ENCODE results near the gene MASP2. TPM values are rescaled to one million over a fixed set of nuclear protein-coding genes. Genes with fewer than 3 reads are reported as not detected.
"Not testable (repeated sequence)": the region's sequence is repeated elsewhere in the genome, so short reads cannot be mapped to it uniquely, and the experiment has no call there.

MASP2 gene
- total RNA-seq, 1 donor from 2014 or later = not detected

DNA sequence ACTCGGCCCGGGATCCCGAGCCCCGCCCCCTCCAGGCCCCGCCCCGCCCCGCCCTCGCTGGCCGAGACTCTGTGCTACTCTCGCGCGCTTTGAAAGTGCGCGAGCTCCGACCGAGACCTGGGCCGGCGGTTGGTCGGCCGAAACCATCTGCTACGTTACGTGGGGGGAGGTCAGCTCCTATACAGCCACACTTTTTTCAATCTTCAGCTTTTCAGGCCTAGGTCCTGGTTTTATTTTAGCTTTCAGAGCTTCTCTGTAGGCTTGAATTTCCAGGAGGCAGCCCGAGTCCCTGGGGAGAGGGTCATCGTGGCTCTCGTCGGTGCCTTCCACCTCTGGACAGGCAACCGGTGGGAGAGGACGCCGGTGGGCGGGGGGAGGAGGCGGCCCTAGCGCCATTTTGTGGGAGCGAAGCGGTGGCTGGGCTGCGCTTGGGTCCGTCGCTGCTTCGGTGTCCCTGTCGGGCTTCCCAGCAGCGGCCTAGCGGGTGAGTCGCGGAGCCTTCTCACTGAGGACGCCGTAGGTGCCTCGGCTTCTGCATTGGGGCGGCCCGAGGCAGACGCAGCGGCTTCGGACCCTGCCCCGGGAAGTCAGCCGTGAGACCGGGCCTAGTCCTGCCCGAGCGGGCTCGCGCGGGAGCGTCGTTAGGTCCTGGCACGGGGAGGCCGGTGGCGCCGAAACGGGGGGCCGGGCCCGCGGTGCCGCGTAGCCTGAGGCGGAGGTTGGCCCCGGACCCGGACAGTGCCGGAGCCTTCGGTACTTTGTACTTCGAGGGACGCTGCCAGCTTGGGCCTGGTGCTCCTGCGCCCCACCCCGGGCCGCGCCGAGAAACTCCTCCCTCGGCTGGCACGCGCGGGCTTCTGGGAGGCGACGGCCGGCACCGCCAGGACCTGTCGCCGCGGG lies 34.5 kb downstream of the MASP2 start, which contains the start of gene TARDBP:
TARDBP (plus strand) TSS at position 395 of the 900 bp plus-strand sequence. CDS start 1,074 bp downstream, outside the sequence.
- TF ChIP-seq, protein P1, sequence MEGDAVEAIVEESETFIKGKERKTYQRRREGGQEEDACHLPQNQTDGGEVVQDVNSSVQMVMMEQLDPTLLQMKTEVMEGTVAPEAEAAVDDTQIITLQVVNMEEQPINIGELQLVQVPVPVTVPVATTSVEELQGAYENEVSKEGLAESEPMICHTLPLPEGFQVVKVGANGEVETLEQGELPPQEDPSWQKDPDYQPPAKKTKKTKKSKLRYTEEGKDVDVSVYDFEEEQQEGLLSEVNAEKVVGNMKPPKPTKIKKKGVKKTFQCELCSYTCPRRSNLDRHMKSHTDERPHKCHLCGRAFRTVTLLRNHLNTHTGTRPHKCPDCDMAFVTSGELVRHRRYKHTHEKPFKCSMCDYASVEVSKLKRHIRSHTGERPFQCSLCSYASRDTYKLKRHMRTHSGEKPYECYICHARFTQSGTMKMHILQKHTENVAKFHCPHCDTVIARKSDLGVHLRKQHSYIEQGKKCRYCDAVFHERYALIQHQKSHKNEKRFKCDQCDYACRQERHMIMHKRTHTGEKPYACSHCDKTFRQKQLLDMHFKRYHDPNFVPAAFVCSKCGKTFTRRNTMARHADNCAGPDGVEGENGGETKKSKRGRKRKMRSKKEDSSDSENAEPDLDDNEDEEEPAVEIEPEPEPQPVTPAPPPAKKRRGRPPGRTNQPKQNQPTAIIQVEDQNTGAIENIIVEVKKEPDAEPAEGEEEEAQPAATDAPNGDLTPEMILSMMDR (IDR thresholded peaks at IDR 0.05; ENCODE audit: unreplicated experiment) = no peak
- peak; percentile 80 for DNase-seq (ENCODE audit: low spot score, unreplicated experiment)
- Mint-ChIP-seq H3K27me3 (no peaks in the 10 kb centered on the region), H3K4me1 (ENCODE audit: low read depth) (peaks cover 16% of the 10 kb centered on the region), H3K36me3 (ENCODE audit: insufficient read depth) (peaks cover 23% of the 10 kb centered on the region), H3K27ac (peak within 1 kb of the TSS; percentile 100), H3K4me3 (ENCODE audit: low read depth) (peak within 1 kb of the TSS; percentile 84), H3K9me3 (ENCODE audit: low read depth) (no peaks in the 10 kb centered on the region)

GRCh38 chr1:11000526-11000925 lies 46.5 kb downstream of the MASP2 start:
- Mint-ChIP-seq H3K27ac (no peak overlapping the region), H3K4me3 (ENCODE audit: low read depth) (no peak overlapping the region), H3K36me3 (ENCODE audit: insufficient read depth) (no peaks in the 10 kb centered on the region), H3K9me3 (ENCODE audit: low read depth) (peaks cover 3% of the 10 kb centered on the region), H3K4me1 (ENCODE audit: low read depth) (no peaks in the 10 kb centered on the region), H3K27me3 (no peaks in the 10 kb centered on the region)
- TF ChIP-seq, protein P1 (IDR thresholded peaks at IDR 0.05; ENCODE audit: unreplicated experiment) = no peak
- no peak for DNase-seq (ENCODE audit: low spot score, unreplicated experiment)

DNA sequence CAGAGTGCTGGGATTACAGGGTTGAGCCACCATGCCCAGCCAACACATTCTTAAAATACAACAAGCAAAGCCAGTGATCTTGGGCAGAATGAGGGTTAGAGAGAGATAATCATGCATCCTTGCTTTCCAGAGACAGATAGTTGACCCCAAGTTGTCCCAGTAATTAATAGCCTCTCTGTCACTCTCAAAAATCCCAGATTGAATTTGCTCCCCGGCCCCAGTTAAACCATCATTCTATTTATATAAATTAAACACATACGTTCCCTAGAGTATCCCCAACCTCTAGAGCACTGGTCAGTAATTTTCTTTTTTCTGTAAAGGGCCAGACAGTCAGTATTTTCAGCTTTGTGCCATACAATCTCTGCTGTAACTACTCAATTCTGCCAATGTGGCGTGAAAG lies 50.9 kb downstream of the MASP2 start:
- Mint-ChIP-seq H3K27ac (no peak overlapping the region), H3K27me3 (no peaks in the 10 kb centered on the region), H3K4me1 (ENCODE audit: low read depth) (no peaks in the 10 kb centered on the region), H3K4me3 (ENCODE audit: low read depth) (no peak overlapping the region), H3K9me3 (ENCODE audit: low read depth) (peaks cover 3% of the 10 kb centered on the region), H3K36me3 (ENCODE audit: insufficient read depth) (no peaks in the 10 kb centered on the region)
- TF ChIP-seq, protein P1 (IDR thresholded peaks at IDR 0.05; ENCODE audit: unreplicated experiment) = no peak
- no peak for DNase-seq (ENCODE audit: low spot score, unreplicated experiment)

- TF ChIP-seq, protein P1 (IDR thresholded peaks at IDR 0.05; ENCODE audit: unreplicated experiment) = no peak
- Mint-ChIP-seq H3K27ac (no peak overlapping the region), H3K27me3 (peaks cover under 1% of the 10 kb centered on the region), H3K4me1 (ENCODE audit: low read depth) (no peaks in the 10 kb centered on the region), H3K9me3 (ENCODE audit: low read depth) (no peaks in the 10 kb centered on the region), H3K36me3 (ENCODE audit: insufficient read depth) (no peaks in the 10 kb centered on the region), H3K4me3 (ENCODE audit: low read depth) (no peak overlapping the region)
- no peak for DNase-seq (ENCODE audit: low spot score, unreplicated experiment)
These were observed 54.2 kb downstream of the MASP2 start for GRCh38 chr1:10992864-10993263.

GRCh38 chr1:10992004-10992403 lies 55.0 kb downstream of the MASP2 start:
- not testable (repeated sequence) for H3K4me1 Mint-ChIP-seq (ENCODE audit: low read depth); H3K27ac Mint-ChIP-seq; H3K36me3 Mint-ChIP-seq (ENCODE audit: insufficient read depth); H3K27me3 Mint-ChIP-seq; H3K9me3 Mint-ChIP-seq (ENCODE audit: low read depth); DNase-seq (ENCODE audit: low spot score, unreplicated experiment); H3K4me3 Mint-ChIP-seq (ENCODE audit: low read depth)

Data from progenitor cell of endocrine pancreas (in vitro differentiated cells).